T-helper 2 cell (primary cell): ENCODE data around the gene SFXN1.
A peak's percentile ranks its signal among the peaks of the same experiment; 100 is the strongest.

ENCODE experiments used
- DNase-seq, 5 experiments: peaks; one replicate each; pipeline versions ENCODE4 v3.0.0 to v3.0.0-alpha.2; 2012 to 2022

SFXN1 gene

GRCh38 chr5:175542232-175542965 lies 64.0 kb downstream of the SFXN1 start:
- no peak for DNase-seq

GRCh38 chr5:175542966-175543235 lies 64.5 kb downstream of the SFXN1 start:
- DNase-seq, result no peak

GRCh38 chr5:175544108-175544511 lies 65.8 kb downstream of the SFXN1 start:
- DNase-seq, result no peak

- no peak for DNase-seq
Observed at GRCh38 chr5:175544586-175544985, 66.2 kb downstream of the SFXN1 start.

- DNase-seq, result no peak
Observed at GRCh38 chr5:175547842-175548241, 69.5 kb downstream of the SFXN1 start.

GRCh38 chr5:175548626-175549311 lies 70.4 kb downstream of the SFXN1 start:
- no peak for DNase-seq

- DNase-seq, result no peak
Observed at GRCh38 chr5:175550055-175550805, 71.9 kb downstream of the SFXN1 start.

- no peak for DNase-seq
Observed at GRCh38 chr5:175551266-175551665, 72.9 kb downstream of the SFXN1 start.

- DNase-seq, result no peak
Observed at GRCh38 chr5:175554296-175554695, 75.9 kb downstream of the SFXN1 start.

GRCh38 chr5:175555168-175555785 lies 76.9 kb downstream of the SFXN1 start:
- DNase-seq, result no peak

- DNase-seq, result no peak
Observed at GRCh38 chr5:175556794-175557193, 78.4 kb downstream of the SFXN1 start.

GRCh38 chr5:175557778-175558177 lies 79.4 kb downstream of the SFXN1 start:
- DNase-seq, result no peak

- no peak for DNase-seq
Observed at GRCh38 chr5:175558801-175559480, 80.6 kb downstream of the SFXN1 start.

- DNase-seq, result no peak
Observed at GRCh38 chr5:175560011-175560410, 81.7 kb downstream of the SFXN1 start.

- no peak for DNase-seq
Observed at GRCh38 chr5:175561085-175561484, 82.7 kb downstream of the SFXN1 start.

- no peak for DNase-seq
Observed at GRCh38 chr5:175564716-175565115, 86.4 kb downstream of the SFXN1 start.

GRCh38 chr5:175566697-175567096 lies 88.3 kb downstream of the SFXN1 start:
- DNase-seq, result no peak

- DNase-seq, result peak in 1 of 5 experiments; percentile 28
Observed at GRCh38 chr5:175567954-175568353, 89.6 kb downstream of the SFXN1 start.

- DNase-seq, result no peak
Observed at GRCh38 chr5:175569701-175570100, 91.3 kb downstream of the SFXN1 start.

GRCh38 chr5:175572886-175573285 lies 94.5 kb downstream of the SFXN1 start:
- DNase-seq, result no peak

- DNase-seq, result no peak
Observed at GRCh38 chr5:175573493-175574269, 95.3 kb downstream of the SFXN1 start.

- DNase-seq, result no peak
Observed at GRCh38 chr5:175575301-175575700, 96.9 kb downstream of the SFXN1 start.
